HepG2 (cell line): ENCODE data around the gene STUB1. TPM values are rescaled to one million over a fixed set of nuclear protein-coding genes. Genes with fewer than 3 reads are reported as not detected.

Source experiments
- CHCHD3 ChIP-seq: sonication (generic); formaldehyde crosslinking; IDR thresholded peaks from 2 replicates; pipeline ENCODE4 v1.8.0; 2022; ENCODE audit warnings: mild to moderate bottlenecking, missing genetic modification reagents, moderate library complexity
- CHD2 ChIP-seq: IDR thresholded peaks from 2 replicates; pipeline ENCODE4 v1.6.1; 2011; ENCODE audit warnings: low read depth, low read length, improper control_type of control experiment
- FOXM1 ChIP-seq: sonication (generic); formaldehyde crosslinking; IDR thresholded peaks from 2 replicates; pipeline ENCODE4 v1.5.0; 2020; ENCODE audit warnings: missing genetic modification reagents
- FOXO1 ChIP-seq: sonication (generic); formaldehyde crosslinking; IDR thresholded peaks from 2 replicates; pipeline ENCODE4 v1.4.0; 2020; ENCODE audit warnings: missing genetic modification reagents
- HES4 ChIP-seq: sonication (generic); formaldehyde crosslinking; IDR thresholded peaks from 2 replicates; pipeline ENCODE4 v1.9.0; 2021; ENCODE audit warnings: mild to moderate bottlenecking, missing genetic modification reagents, borderline replicate concordance
- JUND ChIP-seq: sonication (generic); formaldehyde crosslinking; IDR thresholded peaks from 2 replicates; pipeline ENCODE4 v1.8.0; 2022; ENCODE audit warnings: mild to moderate bottlenecking, missing genetic modification reagents
- MED1 ChIP-seq: sonication (generic); formaldehyde crosslinking; IDR thresholded peaks from 2 replicates; pipeline ENCODE4 v1.4.0; 2020; ENCODE audit warnings: missing genetic modification reagents
- NCOA2 ChIP-seq: sonication (generic); formaldehyde crosslinking; IDR thresholded peaks from 2 replicates; pipeline ENCODE4 v1.8.0; 2022; ENCODE audit warnings: inconsistent platforms
- NFKBIZ ChIP-seq: IDR thresholded peaks from 2 replicates; pipeline ENCODE4 v1.6.1; 2018; ENCODE audit warnings: missing genetic modification reagents, missing compliant biosample characterization
- PHF20 ChIP-seq: sonication (generic); formaldehyde crosslinking; IDR thresholded peaks from 2 replicates; pipeline ENCODE4 v1.5.0; 2020; ENCODE audit warnings: mild to moderate bottlenecking, missing genetic modification reagents
- SALL1 ChIP-seq: sonication (generic); formaldehyde crosslinking; IDR thresholded peaks from 2 replicates; pipeline ENCODE4 v1.8.0; 2022; ENCODE audit warnings: mild to moderate bottlenecking, missing genetic modification reagents
- ZBTB20 ChIP-seq: sonication (generic); formaldehyde crosslinking; IDR thresholded peaks from 2 replicates; pipeline ENCODE4 v1.8.1; 2023; ENCODE audit warnings: missing genetic modification reagents, low read depth, mild to moderate bottlenecking, borderline replicate concordance
- ZNF143 ChIP-seq: sonication (generic); formaldehyde crosslinking; IDR thresholded peaks from 2 replicates; pipeline ENCODE4 v1.4.0; 2020; ENCODE audit warnings: missing genetic modification reagents
- ZNF205 ChIP-seq: IDR thresholded peaks from 2 replicates; pipeline ENCODE4 v1.6.1; 2018; ENCODE audit warnings: missing biosample characterization, missing genetic modification reagents
- ZNF343 ChIP-seq: sonication (generic); formaldehyde crosslinking; IDR thresholded peaks from 2 replicates; pipeline ENCODE4 v1.4.0; 2020; ENCODE audit warnings: mild to moderate bottlenecking, missing genetic modification reagents
- ZNF432 ChIP-seq: sonication (generic); formaldehyde crosslinking; IDR thresholded peaks from 2 replicates; pipeline ENCODE4 v1.5.0; 2020; ENCODE audit warnings: missing genetic modification reagents, mild to moderate bottlenecking, borderline replicate concordance
- ZNF737 ChIP-seq: sonication (generic); formaldehyde crosslinking; IDR thresholded peaks from 2 replicates; pipeline ENCODE4 v1.5.0; 2020; ENCODE audit warnings: missing genetic modification reagents, mild to moderate bottlenecking, borderline replicate concordance
- ZNF777 ChIP-seq: sonication (generic); formaldehyde crosslinking; IDR thresholded peaks from 2 replicates; pipeline ENCODE4 v1.4.0; 2020; ENCODE audit warnings: missing genetic modification reagents
- ZNF788 ChIP-seq: sonication (generic); formaldehyde crosslinking; IDR thresholded peaks from 2 replicates; pipeline ENCODE4 v1.5.0; 2020; ENCODE audit warnings: mild to moderate bottlenecking, missing genetic modification reagents, borderline replicate concordance
- ZNF839 ChIP-seq: sonication (generic); formaldehyde crosslinking; IDR thresholded peaks from 2 replicates; pipeline ENCODE4 v1.4.0; 2020; ENCODE audit warnings: missing genetic modification reagents, mild to moderate bottlenecking, borderline replicate concordance
- polyA plus RNA-seq, 8 experiments: library from polyadenylated mRNA; depleted of rRNA in 3 of 8; stranded (reverse) in 7 of 8; unstranded in 1 of 8; fragments of >200 nt; fragmentation: Illumina TruSeq in 4 of 8; extraction: Trizol in 4 of 8; gene quantifications; 2 replicates each; pipeline versions ENCODE4 v1.2.1 to v1.2.3, GENCODE V29; 2011 to 2016; ENCODE audit warnings: low read depth in 4 of 8, missing spikeins in 1 of 8, mixed read lengths in 1 of 8; ENCODE audit not compliant: insufficient read depth in 1 of 8
- total RNA-seq, 5 experiments: library from RNA; depleted of rRNA; stranded (reverse); fragments of >200 nt; fragmentation: Illumina TruSeq; extraction: Trizol; gene quantifications; 2 replicates each; pipeline ENCODE4 v1.2.3, GENCODE V29; 2016; ENCODE audit warnings: low read depth in 1 of 5
- TF ChIP-seq, protein P1 (sequence below): sonication (generic); formaldehyde crosslinking; IDR thresholded peaks from 2 replicates; pipeline ENCODE4 v1.4.0; 2020; ENCODE audit warnings: missing genetic modification reagents
- TF ChIP-seq, protein P2 (sequence below): IDR thresholded peaks from 2 replicates; pipeline ENCODE4 v1.6.1; 2016; ENCODE audit warnings: low read depth, missing genetic modification reagents, missing compliant biosample characterization

Gene STUB1
- total and polyA plus RNA-seq, 2 of the 13 experiments (the other 11 are each of a cell fraction or from before 2014, with no cell fraction given): 52.9 to 78.2 TPM

DNA sequence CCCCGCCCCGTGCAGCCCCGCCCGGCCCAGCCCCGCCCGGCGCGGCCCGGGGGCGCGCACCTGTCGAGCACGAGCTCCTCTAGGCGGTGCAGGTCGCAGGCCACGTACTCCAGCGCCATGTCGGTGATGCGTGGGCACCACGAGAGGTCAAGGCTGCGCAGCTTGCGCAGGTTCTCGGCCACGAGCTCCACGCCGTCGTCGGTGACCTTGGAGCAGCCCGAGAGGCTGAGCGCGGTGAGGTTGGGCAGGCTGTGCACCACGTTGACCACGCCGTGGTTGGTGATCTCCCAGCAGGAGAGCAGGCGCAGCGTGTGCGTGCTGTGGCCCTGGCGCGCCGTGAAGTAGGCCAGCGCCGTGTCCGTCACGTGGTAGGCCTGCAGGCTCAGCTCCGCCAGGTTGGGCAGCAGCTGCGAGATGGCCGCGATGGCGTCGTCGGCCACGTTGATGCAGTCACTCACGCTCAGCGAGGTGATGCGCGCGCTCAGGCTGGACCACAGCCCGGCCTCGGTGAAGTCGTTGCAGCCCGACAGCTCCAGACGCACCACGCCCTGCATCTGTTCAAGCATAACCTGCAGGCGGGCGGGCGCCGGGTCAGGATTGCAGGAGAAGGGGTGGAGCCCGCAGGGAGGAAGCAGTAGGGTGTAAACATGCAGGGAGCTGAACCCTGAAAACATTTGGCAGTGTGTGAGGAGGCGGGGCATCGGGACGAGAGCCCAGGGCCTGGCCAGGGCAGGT lies 15.3 kb downstream of the STUB1 start (continued):
- TF ChIP-seq ZNF777 (CRISPR knock-in tag) (peak; percentile 63), PHF20 (0 out of 2 replicates have a peak, but pooled peaks have one; percentile 26), NCOA2 (CRISPR knock-in tag) (0 out of 2 replicates have a peak, but pooled peaks have one; percentile 22), ZNF737 (CRISPR knock-in tag) (no peak; the same call in 1 of the 2 replicates), CHCHD3 (CRISPR knock-in tag) (0 out of 2 replicates have a peak, but pooled peaks have one; percentile 78), FOXO1 (peak; percentile 40; the same call in 1 of the 2 replicates), ZNF788 (CRISPR knock-in tag) (peak; percentile 86), ZNF143 (0 out of 2 replicates have a peak, but pooled peaks have one; percentile 26), ZNF205 (0 out of 2 replicates have a peak, but pooled peaks have one; percentile 52), ZBTB20 (0 out of 2 replicates have a peak, but pooled peaks have one; percentile 19), MED1 (CRISPR knock-in tag) (0 out of 2 replicates have a peak, but pooled peaks have one; percentile 28), NFKBIZ (CRISPR knock-in tag) (0 out of 2 replicates have a peak, but pooled peaks have one; percentile 42), ZNF343 (CRISPR knock-in tag) (0 out of 2 replicates have a peak, but pooled peaks have one; percentile 65), SALL1 (peak; percentile 79), ZNF432 (CRISPR knock-in tag) (no peak), ZNF839 (CRISPR knock-in tag) (0 out of 2 replicates have a peak, but pooled peaks have one; percentile 80), FOXM1 (CRISPR knock-in tag) (0 out of 2 replicates have a peak, but pooled peaks have one; percentile 28), HES4 (CRISPR knock-in tag) (peak; percentile 85; the same call in 1 of the 2 replicates), CHD2 (no peak), JUND (CRISPR knock-in tag) (no peak)
- TF ChIP-seq, protein P1, sequence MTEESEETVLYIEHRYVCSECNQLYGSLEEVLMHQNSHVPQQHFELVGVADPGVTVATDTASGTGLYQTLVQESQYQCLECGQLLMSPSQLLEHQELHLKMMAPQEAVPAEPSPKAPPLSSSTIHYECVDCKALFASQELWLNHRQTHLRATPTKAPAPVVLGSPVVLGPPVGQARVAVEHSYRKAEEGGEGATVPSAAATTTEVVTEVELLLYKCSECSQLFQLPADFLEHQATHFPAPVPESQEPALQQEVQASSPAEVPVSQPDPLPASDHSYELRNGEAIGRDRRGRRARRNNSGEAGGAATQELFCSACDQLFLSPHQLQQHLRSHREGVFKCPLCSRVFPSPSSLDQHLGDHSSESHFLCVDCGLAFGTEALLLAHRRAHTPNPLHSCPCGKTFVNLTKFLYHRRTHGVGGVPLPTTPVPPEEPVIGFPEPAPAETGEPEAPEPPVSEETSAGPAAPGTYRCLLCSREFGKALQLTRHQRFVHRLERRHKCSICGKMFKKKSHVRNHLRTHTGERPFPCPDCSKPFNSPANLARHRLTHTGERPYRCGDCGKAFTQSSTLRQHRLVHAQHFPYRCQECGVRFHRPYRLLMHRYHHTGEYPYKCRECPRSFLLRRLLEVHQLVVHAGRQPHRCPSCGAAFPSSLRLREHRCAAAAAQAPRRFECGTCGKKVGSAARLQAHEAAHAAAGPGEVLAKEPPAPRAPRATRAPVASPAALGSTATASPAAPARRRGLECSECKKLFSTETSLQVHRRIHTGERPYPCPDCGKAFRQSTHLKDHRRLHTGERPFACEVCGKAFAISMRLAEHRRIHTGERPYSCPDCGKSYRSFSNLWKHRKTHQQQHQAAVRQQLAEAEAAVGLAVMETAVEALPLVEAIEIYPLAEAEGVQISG: peak; percentile 62; the same call in 1 of the 2 replicates
- TF ChIP-seq, protein P2, sequence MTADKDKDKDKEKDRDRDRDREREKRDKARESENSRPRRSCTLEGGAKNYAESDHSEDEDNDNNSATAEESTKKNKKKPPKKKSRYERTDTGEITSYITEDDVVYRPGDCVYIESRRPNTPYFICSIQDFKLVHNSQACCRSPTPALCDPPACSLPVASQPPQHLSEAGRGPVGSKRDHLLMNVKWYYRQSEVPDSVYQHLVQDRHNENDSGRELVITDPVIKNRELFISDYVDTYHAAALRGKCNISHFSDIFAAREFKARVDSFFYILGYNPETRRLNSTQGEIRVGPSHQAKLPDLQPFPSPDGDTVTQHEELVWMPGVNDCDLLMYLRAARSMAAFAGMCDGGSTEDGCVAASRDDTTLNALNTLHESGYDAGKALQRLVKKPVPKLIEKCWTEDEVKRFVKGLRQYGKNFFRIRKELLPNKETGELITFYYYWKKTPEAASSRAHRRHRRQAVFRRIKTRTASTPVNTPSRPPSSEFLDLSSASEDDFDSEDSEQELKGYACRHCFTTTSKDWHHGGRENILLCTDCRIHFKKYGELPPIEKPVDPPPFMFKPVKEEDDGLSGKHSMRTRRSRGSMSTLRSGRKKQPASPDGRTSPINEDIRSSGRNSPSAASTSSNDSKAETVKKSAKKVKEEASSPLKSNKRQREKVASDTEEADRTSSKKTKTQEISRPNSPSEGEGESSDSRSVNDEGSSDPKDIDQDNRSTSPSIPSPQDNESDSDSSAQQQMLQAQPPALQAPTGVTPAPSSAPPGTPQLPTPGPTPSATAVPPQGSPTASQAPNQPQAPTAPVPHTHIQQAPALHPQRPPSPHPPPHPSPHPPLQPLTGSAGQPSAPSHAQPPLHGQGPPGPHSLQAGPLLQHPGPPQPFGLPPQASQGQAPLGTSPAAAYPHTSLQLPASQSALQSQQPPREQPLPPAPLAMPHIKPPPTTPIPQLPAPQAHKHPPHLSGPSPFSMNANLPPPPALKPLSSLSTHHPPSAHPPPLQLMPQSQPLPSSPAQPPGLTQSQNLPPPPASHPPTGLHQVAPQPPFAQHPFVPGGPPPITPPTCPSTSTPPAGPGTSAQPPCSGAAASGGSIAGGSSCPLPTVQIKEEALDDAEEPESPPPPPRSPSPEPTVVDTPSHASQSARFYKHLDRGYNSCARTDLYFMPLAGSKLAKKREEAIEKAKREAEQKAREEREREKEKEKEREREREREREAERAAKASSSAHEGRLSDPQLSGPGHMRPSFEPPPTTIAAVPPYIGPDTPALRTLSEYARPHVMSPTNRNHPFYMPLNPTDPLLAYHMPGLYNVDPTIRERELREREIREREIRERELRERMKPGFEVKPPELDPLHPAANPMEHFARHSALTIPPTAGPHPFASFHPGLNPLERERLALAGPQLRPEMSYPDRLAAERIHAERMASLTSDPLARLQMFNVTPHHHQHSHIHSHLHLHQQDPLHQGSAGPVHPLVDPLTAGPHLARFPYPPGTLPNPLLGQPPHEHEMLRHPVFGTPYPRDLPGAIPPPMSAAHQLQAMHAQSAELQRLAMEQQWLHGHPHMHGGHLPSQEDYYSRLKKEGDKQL (CRISPR knock-in tag): no peak
